Right lobe of liver (tissue), 6 donors: ENCODE data around the gene RNASEH2C. TPM values are rescaled to one million over a fixed set of nuclear protein-coding genes. Genes with fewer than 3 reads are reported as not detected.
"Not testable (repeated sequence)": the region's sequence is repeated elsewhere in the genome, so short reads cannot be mapped to it uniquely, and the experiment has no call there.

Experiments
- ATAC-seq, 4 donors: fragments of 200-7000 bp; cut with Tn5 transposase; one replicate each; pipeline ENCODE4 v1.9.1; 2020; ENCODE audit warnings: mild to moderate bottlenecking in 4 of 4, moderate library complexity in 4 of 4
- DNase-seq, 3 donors: peaks; one replicate each; pipeline ENCODE4 v3.0.0-alpha.2; 2020
- H3K27ac ChIP-seq, 3 donors: fragments of 200-600 bp; one replicate each; pipeline ENCODE4 v1.8.0; 2022
- H3K27me3 ChIP-seq, 2 donors: fragments of 200-600 bp; one replicate each; pipeline ENCODE4 v1.8.0; 2022
- H3K36me3 ChIP-seq, 4 donors: fragments of 200-600 bp; sonication (generic) in 1 of 4; one replicate each; pipeline versions ENCODE4 v1.5.1 to v1.8.0; 2017 to 2022; ENCODE audit warnings: control low read depth in 1 of 4
- H3K4me1 ChIP-seq, 4 donors: fragments of 200-600 bp; sonication (generic) in 1 of 4; one replicate each; pipeline versions ENCODE4 v1.5.1 to v1.8.0; 2017 to 2022; ENCODE audit warnings: control low read depth in 1 of 4
- H3K4me3 ChIP-seq, 3 donors: fragments of 200-600 bp; one replicate each; pipeline ENCODE4 v1.8.0; 2022
- H3K9me3 ChIP-seq, 4 donors: fragments of 200-600 bp; sonication (generic) in 1 of 4; one replicate each; pipeline versions ENCODE4 v1.5.1 to v1.8.0; 2017 to 2022; ENCODE audit warnings: control low read depth in 1 of 4
- POLR2A ChIP-seq: fragments of 450-650 bp; IDR thresholded peaks from one replicate; pipeline ENCODE4 v1.6.1; 2017; ENCODE audit warnings: antibody characterized with exemption, mild to moderate bottlenecking
- WGBS: methylation state at CpG from one replicate; pipeline ENCODE4 v1.1.6; 2018; ENCODE audit warnings: low coverage, low lambda C conversion rate; ENCODE audit not compliant: insufficient coverage; ENCODE audit errors: missing lambda C conversion rate; 5-methylcytosine and 5-hydroxymethylcytosine counted together
- intact Hi-C, 2 donors: fragments of 100-400 bp; cut with DNase I; formaldehyde crosslinking; loops; one replicate each; pipeline versions ENCODE4 v1.11.2 to v1.14.1; 2022
- total RNA-seq, 6 experiments: library from RNA; depleted of rRNA in 2 of 6; stranded (reverse); fragments of >200 nt in 2 of 6; fragmentation: NEBNext Ultra II Directional in 3 of 6; extraction: Animal tissue kit (Norgen Biotek cat#: 25700) in 3 of 6; gene quantifications; one replicate each; pipeline versions ENCODE4 v1.1.0 to v1.2.4, GENCODE V29; 2016 to 2023
- TF ChIP-seq, protein P1 (sequence below), 4 donors: fragments of 200-600 bp in 3 of 4; fragments of 450-650 bp in 1 of 4; IDR thresholded peaks; one replicate each; pipeline versions ENCODE4 v1.5.1 to v1.8.0; 2016 to 2022; ENCODE audit warnings: antibody characterized with exemption in 4 of 4, mild to moderate bottlenecking in 2 of 4
- donor health status: DM: no; HTN: yes; CAD: no.
- donor health status: DM: no; HTN: no; CAD: no.
- donor health status: DM: no; HTN: no; CAD: no.
- donor health status: DM: no; HTN: yes; CAD: no.
- donor health status: DM: no; HTN: yes; CAD: no.

RNASEH2C gene
- total RNA-seq, 6 experiments from 2014 or later = 16.8 to 39.1 (median 26.1) TPM

DNA sequence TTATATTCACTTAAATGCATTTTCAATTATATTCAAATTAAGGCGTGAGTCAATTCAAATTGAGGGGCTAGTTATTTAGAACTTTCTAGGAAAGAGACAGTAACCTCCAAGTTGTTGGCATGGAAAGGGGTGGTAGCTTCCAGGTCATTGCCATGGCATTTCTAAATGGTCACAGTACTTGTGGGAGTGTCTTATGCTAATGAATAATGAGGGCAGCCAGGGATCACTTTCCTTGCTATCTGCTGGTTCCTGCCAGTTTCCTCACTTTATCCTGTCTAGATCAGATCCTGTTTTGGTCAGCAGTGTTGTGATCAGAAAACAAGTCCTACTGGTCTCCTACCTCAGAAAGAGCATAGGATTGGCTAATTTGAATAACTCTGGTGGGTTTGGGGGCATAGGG is 21.8 kb upstream of the RNASEH2C start:
- ATAC-seq (peak; percentile 56 to 84 (median 70)), DNase-seq (no peak)
- TF ChIP-seq, protein P1, sequence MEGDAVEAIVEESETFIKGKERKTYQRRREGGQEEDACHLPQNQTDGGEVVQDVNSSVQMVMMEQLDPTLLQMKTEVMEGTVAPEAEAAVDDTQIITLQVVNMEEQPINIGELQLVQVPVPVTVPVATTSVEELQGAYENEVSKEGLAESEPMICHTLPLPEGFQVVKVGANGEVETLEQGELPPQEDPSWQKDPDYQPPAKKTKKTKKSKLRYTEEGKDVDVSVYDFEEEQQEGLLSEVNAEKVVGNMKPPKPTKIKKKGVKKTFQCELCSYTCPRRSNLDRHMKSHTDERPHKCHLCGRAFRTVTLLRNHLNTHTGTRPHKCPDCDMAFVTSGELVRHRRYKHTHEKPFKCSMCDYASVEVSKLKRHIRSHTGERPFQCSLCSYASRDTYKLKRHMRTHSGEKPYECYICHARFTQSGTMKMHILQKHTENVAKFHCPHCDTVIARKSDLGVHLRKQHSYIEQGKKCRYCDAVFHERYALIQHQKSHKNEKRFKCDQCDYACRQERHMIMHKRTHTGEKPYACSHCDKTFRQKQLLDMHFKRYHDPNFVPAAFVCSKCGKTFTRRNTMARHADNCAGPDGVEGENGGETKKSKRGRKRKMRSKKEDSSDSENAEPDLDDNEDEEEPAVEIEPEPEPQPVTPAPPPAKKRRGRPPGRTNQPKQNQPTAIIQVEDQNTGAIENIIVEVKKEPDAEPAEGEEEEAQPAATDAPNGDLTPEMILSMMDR (IDR thresholded peaks at IDR 0.05) = no peak
- no peak for TF ChIP-seq POLR2A
- Histone ChIP-seq H3K27ac (peak overlapping the region in 1 of 3 donors; percentile 3), H3K9me3 (no peaks in the 10 kb centered on the region), H3K4me3 (no peak overlapping the region), H3K4me1 (no peaks in the 10 kb centered on the region), H3K27me3 (no peaks in the 10 kb centered on the region), H3K36me3 (no peaks in the 10 kb centered on the region)
- WGBS = 55% methylated on average over 1 of the region's 1 CpG
- intact Hi-C loops = no loop called here

DNA sequence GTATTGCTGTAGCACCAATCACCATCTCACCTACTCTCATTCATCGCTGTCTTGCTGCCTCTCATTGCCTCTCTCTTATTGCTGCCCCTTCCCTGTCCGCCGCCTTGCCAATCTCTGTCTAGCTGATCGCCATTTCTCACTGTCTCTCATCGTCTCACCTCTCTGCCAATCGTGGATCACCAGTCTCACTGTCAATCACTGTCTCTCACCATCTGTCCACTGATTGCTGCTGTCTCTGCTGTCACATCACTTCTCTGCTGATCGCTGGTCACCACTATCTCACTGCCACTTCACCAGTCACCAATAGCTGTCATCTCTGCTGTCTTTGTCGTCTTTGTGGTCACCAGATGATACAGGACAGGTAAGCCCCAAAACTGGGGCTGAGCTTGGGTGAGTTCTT is 20.6 kb upstream of the RNASEH2C start:
- no peaks in the 10 kb centered on the region for H3K4me1 ChIP-seq
- no peak for TF ChIP-seq POLR2A
- TF ChIP-seq, protein P1 (IDR thresholded peaks at IDR 0.05) = no peak
- no peak for ATAC-seq
- no peaks in the 10 kb centered on the region for H3K9me3 ChIP-seq
- H3K4me3 ChIP-seq = no peak overlapping the region
- no peak for DNase-seq
- intact Hi-C loops = no loop called here
- WGBS = 69% methylated on average over 8 of the region's 8 CpGs
- no peaks in the 10 kb centered on the region for H3K27me3 ChIP-seq
- H3K27ac ChIP-seq = no peak overlapping the region
- no peaks in the 10 kb centered on the region for H3K36me3 ChIP-seq

DNA sequence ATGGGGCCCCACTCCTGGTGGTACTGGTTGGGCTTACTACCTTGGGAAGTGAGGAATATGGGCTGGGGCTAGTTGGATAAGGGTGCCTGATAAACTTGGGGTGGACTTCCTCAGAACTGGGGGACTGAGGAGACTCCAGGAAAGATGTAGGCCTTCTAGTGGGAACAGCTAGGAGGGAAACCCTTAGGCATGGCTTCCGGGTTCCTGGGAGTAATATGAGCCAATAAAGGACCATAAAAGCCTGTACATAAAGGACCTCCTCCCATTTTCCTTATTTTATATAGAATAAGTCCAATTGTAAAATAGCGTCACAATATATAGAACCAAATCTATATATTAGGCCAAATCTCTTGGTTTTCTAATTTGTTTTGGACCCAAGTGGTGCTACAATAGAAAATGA is 18.4 kb upstream of the RNASEH2C start:
- ATAC-seq = no peak
- no peaks in the 10 kb centered on the region for H3K36me3 ChIP-seq
- H3K27ac ChIP-seq = no peak overlapping the region
- H3K27me3 ChIP-seq = no peaks in the 10 kb centered on the region
- H3K4me1 ChIP-seq = no peaks in the 10 kb centered on the region
- no peaks in the 10 kb centered on the region for H3K9me3 ChIP-seq
- intact Hi-C loops = no loop called here
- WGBS = 79% methylated on average over 2 of the region's 2 CpGs
- DNase-seq = no peak
- TF ChIP-seq, protein P1 (IDR thresholded peaks at IDR 0.05) = no peak
- TF ChIP-seq POLR2A = no peak
- H3K4me3 ChIP-seq = no peak overlapping the region

DNA sequence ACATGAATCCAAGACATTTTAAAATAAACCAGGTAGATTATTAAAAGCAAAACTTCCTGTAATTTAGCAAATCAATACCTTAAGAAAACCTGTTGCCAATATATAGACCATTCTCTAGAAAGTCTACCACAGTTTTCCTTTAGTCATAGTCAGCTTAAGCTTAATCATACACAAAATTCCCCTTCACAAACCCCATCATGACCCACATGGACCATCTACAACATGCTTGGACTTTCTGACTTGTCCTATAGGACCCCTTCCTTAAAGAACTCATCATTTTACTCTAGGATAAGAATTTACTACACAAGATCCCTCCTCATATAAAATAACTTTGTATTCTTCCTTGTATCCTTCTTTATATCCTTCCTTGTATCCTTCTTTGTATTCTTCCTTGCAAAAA is 16.2 kb upstream of the RNASEH2C start:
- H3K9me3 ChIP-seq = no peaks in the 10 kb centered on the region
- H3K4me3 ChIP-seq = no peak overlapping the region
- TF ChIP-seq, protein P1 (IDR thresholded peaks at IDR 0.05) = no peak
- TF ChIP-seq POLR2A = no peak
- no peaks in the 10 kb centered on the region for H3K27me3 ChIP-seq
- ATAC-seq = no peak
- DNase-seq = no peak
- no peaks in the 10 kb centered on the region for H3K36me3 ChIP-seq
- H3K4me1 ChIP-seq = no peaks in the 10 kb centered on the region
- H3K27ac ChIP-seq = no peak overlapping the region
- intact Hi-C loops = no loop called here

DNA sequence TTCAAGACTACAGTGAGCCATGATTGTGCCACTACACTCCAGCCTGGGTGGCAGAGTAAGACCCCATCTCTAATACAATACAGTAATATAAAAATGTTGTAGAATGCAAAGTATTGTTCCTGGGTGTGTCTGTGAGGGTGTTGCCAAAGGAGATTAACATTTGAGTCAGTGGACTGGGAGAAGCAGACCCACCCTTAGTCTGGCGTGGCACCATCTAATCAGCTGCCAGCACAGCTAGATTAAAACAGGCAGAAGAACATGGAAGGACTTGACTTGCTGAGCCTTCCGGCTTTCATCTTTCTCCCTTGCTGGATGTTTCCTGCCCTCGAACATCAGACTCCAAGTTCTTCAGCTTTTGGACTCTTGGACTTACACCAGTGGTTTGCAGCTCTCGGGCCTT is 14.5 kb upstream of the RNASEH2C start:
- ATAC-seq, H3K4me3 ChIP-seq, intact Hi-C loops, H3K27me3 ChIP-seq, DNase-seq, H3K27ac ChIP-seq, H3K4me1 ChIP-seq, H3K9me3 ChIP-seq, H3K36me3 ChIP-seq: not testable (repeated sequence)
- WGBS = 87% methylated on average over 2 of the region's 4 CpGs
